NOMO-1 (cell line): ENCODE data around the gene CSKMT.
"Not testable (repeated sequence)": the region's sequence is repeated elsewhere in the genome, so short reads cannot be mapped to it uniquely, and the experiment has no call there.

Experiments
- DNase-seq, 2 experiments: peaks; one replicate each; lab custom pipeline; 2025; ENCODE audit not compliant: unreplicated experiment in 2 of 2; lab: John Stamatoyannopoulos, UW

The CSKMT gene

DNA sequence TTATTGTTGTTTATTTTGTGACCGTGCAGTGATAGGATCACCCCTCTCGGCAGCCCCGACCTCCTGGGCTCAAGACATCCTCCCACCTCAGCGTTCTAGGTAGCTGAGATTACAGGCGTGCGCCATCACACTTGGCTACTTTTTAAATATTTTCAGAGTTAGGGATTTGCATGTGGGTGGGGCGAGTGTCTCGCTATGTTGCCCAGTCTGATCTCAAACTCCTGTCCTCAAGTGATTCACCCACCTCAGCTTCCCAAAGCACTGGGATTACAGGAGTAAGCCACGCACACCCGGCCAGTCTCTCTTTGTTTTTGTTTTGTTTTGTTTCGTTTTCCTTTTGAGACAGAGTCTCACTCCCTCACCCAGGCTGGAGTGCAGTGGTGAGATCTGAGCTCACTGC lies 10.8 kb upstream of the CSKMT start:
- no peak for DNase-seq

DNA sequence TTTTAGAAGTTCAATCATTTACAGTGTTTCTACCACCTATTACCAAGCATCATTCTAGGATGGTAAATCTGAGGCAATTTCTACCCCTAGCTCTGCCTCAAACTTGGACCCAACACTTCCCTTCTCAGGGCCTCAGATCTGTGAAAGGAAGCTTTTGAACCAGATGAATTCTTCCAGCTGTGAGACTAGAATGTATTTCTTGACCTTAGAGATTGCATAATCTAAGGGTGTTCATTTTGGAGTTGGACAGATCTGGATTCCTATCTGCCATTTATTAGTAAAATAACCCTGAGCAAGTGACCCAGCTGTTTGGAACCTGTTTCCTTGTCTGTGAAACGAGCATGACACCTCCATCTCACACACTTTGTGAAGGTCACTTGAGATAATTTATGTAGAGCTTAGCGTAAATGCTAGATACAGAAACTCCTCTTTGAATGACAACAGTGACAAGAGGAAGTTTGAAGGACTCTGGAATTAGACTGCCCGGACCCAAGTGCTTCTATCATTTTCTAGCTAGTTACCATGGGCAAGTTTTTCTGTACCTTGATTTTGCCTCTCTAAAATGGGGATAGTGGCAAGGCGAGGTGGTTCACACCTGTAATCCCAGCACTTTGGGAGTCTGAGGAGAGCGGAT lies 8.2 kb upstream of the CSKMT start:
- DNase-seq: peak; percentile 14 to 27

GRCh38 chr11:62664405-62665074 lies 572 bp upstream of the CSKMT start:
- peak in 1 of 2 experiments; percentile 61 for DNase-seq

DNA sequence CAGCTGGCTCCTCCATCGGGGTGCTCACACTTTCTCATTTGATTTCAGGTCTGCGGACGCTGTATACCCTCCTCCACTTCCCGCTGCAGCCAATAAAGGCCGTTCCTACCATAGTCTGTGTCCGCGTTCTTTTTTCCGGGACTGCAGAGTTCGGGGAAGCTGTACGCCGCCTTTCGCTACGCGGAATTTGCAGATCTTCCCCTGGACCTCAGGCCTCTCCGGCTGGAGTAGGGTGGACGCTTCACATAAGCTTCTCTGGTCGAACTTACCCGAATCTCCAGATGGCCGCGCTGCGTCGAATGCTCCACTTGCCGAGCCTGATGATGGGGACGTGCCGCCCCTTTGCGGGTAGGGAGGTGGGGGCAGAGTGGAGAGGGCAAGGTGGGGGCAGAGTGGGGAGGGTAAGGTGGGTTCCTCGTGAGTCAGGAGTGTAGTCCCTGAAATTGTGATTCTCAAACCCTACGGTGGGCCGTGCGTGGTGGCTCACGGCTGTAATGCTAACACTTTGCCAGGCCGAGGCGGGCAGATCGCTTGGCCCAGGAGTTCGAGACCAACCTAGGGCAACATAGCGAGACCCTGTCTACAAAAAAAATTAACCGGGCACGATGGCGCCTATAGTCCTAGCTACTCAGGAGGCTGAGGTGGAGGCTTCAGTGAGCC lies 617 bp downstream of the CSKMT start:
- DNase-seq: peak; percentile 37 to 62

DNA sequence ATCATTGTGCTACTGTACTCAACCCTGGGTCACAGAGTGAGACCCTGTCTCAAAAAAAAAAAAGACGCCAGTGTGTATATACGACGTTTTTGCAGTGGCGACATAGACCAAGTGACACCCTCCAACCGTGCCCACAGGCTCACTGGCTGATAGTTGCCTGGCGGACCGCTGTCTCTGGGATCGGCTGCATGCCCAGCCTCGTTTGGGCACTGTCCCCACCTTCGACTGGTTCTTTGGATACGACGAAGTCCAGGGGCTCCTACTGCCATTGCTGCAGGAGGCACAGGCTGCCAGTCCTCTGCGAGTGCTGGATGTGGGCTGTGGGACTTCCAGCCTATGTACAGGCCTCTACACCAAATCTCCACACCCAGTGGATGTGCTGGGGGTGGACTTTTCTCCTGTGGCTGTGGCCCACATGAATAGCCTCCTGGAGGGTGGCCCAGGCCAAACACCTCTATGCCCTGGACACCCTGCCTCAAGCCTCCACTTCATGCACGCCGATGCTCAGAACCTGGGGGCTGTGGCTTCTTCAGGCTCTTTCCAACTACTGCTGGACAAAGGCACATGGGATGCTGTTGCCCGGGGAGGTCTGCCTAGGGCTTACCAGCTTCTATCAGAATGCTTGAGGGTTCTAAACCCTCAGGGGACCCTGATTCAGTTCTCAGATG lies 1.3 kb downstream of the CSKMT start:
- DNase-seq: no peak

GRCh38 chr11:62667460-62667859 lies 2.3 kb downstream of the CSKMT start:
- DNase-seq: no peak

DNA sequence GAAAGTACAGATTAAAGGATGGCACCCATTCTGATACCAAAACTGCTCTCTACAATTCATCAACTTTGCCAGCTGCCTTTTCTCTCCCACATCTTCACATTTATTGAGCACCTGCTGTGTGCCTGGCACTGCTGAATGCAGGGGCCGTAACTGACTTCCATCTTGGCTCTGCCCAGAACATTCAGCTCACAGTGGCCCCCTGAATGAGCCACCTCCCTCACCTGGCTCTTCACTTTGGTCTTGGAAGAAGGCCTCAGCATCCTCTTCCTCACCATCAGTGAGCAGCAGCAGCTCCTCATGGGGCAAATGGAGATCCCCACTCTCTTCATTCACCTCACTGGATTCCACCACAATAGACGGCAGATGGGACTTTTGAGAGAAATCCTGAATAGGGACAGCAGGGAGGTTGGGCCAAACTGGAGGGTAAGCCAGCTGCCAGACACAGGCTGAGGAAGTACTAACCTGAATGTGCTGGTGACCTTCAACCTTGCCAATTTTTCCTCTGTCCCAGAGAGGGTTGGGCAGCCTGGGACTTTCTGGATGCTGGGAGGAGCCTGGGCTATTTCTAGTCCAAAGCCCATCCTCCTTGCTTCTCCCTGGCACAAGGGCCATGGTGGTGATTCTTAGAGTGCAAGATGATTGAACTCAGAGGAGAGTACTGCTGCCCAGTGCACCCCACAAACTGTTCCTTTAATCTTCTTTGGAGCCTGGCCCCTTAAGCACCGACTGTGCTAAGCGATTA lies 4.5 kb downstream of the CSKMT start:
- DNase-seq: no peak

DNA sequence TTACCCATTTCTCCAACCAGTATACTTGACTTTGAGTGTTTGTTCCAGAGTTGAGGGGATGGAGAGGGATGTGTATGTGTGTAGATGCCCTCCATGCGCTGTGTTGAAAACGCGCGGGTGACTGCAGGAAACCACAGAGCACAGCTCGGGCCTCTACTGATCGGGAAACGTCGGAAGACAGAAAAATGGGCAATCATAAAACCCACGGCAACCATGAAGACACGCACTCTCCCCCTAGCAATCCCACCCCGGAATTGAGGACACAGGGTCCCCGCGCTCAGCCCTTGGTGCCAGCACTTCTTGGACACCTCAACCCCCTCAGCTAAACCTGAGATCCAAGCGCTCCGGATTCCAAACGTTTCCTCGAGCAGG lies 6.1 kb downstream of the CSKMT start:
- peak in 1 of 2 experiments; percentile 51 for DNase-seq

DNA sequence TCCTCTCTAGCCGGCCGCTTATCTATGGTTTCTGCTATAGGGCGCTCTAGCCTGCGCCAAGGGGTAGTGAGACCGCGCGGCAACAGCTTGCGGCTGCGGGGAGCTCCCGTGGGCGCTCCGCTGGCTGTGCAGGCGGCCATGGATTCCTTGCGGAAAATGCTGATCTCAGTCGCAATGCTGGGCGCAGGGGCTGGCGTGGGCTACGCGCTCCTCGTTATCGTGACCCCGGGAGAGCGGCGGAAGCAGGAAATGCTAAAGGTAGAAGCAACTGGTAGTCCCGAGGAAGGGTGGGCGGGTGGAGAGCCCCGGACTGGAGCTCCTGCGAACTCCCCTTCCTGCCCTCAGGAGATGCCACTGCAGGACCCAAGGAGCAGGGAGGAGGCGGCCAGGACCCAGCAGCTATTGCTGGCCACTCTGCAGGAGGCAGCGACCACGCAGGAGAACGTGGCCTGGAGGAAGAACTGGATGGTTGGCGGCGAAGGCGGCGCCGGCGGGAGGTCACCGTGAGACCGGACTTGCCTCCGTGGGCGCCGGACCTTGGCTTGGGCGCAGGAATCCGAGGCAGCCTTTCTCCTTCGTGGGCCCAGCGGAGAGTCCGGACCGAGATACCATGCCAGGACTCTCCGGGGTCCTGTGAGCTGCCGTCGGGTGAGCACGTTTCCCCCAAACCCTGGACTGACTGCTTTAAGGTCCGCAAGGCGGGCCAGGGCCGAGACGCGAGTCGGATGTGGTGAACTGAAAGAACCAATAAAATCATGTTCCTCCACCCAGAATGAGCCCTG lies 6.7 kb downstream of the CSKMT start, which contains the start of the genes LBHD1 and UQCC3:
Gene LBHD1, minus strand, starts transcription at position 660 of the 782 bp plus-strand sequence. CDS start 2,236 bp downstream, outside the sequence.
Gene UQCC3, plus strand, starts transcription at position 66 of the 782 bp plus-strand sequence. Its CDS starts 73 bp downstream, at position 139.
- peak; percentile 88 to 92 for DNase-seq

DNA sequence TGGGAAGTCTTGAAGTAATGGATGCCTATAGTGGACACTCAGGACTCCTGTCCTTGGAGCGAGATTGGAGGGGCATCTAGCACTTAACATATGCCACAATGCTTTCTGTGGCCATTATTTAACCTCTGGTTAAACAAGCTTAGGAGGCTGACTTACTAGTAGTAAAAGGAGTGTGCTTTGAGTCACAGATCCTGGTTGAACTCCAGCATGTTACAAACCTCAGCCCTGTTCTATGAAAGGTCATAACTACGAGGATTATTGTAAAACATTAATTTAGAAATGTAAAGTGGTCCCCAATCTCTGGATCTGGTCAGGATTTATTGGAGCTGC lies 8.0 kb downstream of the CSKMT start:
- no peak for DNase-seq

DNA sequence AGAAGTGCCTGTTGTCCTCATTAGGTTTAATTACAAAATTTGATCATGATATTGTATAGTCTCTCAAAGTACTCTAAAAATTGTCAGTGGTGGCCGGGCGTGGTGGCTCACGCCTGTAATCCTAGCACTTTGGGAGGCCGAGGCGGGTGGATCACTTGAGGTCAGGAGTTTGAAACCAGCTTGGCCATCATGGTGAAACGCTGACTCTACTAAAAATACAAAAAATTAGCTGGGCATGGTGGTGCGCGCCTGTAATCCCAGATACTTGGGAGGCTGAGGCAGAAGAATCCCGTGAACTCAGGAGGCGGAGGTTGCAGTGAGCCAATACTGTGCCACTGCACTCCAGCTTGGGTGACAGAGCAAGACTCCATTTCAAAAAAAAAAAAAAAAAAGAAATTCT lies 10.3 kb downstream of the CSKMT start:
- DNase-seq: not testable (repeated sequence)

GRCh38 chr11:62676698-62677097 lies 11.6 kb downstream of the CSKMT start:
- no peak for DNase-seq

GRCh38 chr11:62677156-62677555 lies 12.0 kb downstream of the CSKMT start:
- no peak for DNase-seq

DNA sequence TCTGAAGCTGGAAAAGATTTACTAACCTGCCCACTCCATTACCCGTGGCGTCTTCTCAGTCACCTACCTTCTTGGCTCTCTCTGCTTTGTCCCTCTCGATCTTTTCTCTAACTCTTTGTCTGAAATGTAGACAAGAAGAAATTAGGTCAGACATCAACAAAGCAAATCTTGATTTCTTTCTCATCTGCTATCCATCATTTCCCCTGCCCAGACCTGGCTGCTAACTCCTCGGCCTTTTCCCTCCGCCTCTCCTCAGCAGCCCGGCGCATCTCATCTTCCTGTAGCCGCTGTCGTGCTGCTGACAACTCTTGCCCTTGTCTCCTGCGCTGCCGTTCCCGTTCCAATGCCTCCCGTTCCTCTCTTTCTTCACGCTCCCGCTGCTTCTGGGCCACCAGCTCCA lies 12.6 kb downstream of the CSKMT start:
- no peak for DNase-seq

- DNase-seq: no peak
Measured at GRCh38 chr11:62678433-62678769, 13.3 kb downstream of the CSKMT start.

- peak; percentile 86 to 88 for DNase-seq
Measured at GRCh38 chr11:62678770-62679696, 13.9 kb downstream of the CSKMT start, which contains the start of gene UBXN1. Gene UBXN1 (minus strand): TSS chr11:62679073. CDS start chr11:62678923, 150 bp downstream.

GRCh38 chr11:62680825-62681240 lies 15.7 kb downstream of the CSKMT start:
- DNase-seq: peak; percentile 8 to 50

DNA sequence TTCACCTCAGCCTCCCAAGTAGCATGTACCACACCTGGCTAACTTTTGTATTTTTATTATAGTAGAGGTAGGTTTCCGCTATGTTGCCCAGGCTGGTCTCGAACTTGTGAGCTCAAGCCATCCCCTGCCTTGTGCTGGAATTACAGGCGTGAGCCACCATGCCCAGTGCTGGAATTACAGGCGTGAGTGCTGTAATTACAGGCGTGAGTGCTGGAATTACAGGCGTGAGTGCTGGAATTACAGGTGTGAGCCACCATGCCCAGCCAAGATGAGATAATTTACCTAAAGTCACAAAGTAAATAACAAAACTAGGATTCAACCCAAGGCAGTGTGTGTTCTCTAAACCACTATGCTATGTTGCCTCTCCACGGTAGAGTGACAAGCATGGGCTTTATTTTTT lies 17.4 kb downstream of the CSKMT start:
- DNase-seq: no peak
